Thyroid gland (tissue), 4 donors: ENCODE results near the gene SCRN3.

Experiments used
- CTCF ChIP-seq, 6 experiments: fragments of 200-600 bp in 3 of 6; fragments of 450-650 bp in 3 of 6; sonication (generic) in 3 of 6; IDR thresholded peaks; one replicate each; pipeline ENCODE4 v1.5.1; 2016 to 2019; ENCODE audit warnings: antibody characterized with exemption in 6 of 6, mild to moderate bottlenecking in 2 of 6, inconsistent platforms in 1 of 6, moderate library complexity in 1 of 6
- POLR2A ChIP-seq, 2 donors: fragments of 450-650 bp; IDR thresholded peaks; one replicate each; pipeline ENCODE4 v1.6.1; 2017; ENCODE audit warnings: antibody characterized with exemption in 2 of 2, mild to moderate bottlenecking in 2 of 2, moderate library complexity in 1 of 2

DNA sequence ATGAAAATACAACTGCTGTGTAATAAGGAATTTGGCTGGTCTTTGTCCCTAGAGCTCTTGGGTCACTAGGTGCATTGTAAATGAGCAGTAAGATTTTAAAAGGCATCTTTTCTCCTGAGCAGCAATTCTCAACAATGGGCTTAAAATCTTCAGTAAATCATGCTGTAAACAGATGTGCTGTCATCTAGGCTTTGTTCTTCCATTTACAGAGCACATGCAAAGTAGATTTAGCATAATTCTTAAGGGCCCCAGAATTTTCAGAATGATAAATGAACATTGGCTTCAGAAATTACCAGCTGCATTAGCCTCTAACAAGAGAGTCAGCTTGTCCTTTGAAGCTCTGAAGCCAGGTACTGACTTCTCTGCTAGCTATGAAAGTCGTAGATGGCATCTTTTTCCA lies 26.8 kb upstream of the SCRN3 start:
- TF ChIP-seq CTCF (IDR thresholded peaks at IDR 0.05) (no peak), POLR2A (IDR thresholded peaks at IDR 0.05) (no peak)
